ENCODE data around the gene CRKL. TPM values are rescaled to one million over a fixed set of nuclear protein-coding genes. Genes with fewer than 3 reads are reported as not detected.
"Not testable (repeated sequence)": the region's sequence is repeated elsewhere in the genome, so short reads cannot be mapped to it uniquely, and the experiment has no call there.

CRKL gene
- total RNA-seq, 1 donor from 2014 or later: 66.8 TPM

DNA sequence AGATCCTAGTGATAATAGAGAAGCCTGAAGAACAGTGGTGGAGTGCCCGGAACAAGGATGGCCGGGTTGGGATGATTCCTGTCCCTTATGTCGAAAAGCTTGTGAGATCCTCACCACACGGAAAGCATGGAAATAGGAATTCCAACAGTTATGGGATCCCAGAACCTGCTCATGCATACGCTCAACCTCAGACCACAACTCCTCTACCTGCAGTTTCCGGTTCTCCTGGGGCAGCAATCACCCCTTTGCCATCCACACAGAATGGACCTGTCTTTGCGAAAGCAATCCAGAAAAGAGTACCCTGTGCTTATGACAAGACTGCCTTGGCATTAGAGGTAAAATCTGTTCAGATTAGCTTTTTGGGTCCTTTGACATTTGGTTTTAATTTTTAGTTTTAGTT is 16.7 kb downstream of the CRKL start:
- no peak for DNase-seq (ENCODE audit: low read depth)

DNA sequence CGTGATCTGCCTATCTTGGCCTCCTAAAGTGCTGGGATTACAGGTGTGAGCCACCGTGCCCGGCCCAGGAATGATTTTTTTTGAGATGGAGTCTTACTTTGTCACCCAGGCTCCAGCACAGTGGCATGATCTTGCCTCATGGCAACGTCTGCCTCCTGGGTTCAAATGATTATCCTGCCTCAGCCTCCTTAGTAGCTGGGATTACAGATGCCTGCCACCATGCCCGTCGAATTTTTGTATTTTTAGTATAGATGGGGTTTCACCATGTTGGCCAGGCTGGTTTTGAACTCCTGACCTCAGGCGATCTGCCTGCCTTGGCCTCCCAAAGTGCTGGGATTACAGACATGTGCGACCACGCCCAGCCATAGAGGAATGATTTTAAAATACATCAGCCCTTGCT is 17.8 kb downstream of the CRKL start:
- DNase-seq (ENCODE audit: low read depth): not testable (repeated sequence)

DNA sequence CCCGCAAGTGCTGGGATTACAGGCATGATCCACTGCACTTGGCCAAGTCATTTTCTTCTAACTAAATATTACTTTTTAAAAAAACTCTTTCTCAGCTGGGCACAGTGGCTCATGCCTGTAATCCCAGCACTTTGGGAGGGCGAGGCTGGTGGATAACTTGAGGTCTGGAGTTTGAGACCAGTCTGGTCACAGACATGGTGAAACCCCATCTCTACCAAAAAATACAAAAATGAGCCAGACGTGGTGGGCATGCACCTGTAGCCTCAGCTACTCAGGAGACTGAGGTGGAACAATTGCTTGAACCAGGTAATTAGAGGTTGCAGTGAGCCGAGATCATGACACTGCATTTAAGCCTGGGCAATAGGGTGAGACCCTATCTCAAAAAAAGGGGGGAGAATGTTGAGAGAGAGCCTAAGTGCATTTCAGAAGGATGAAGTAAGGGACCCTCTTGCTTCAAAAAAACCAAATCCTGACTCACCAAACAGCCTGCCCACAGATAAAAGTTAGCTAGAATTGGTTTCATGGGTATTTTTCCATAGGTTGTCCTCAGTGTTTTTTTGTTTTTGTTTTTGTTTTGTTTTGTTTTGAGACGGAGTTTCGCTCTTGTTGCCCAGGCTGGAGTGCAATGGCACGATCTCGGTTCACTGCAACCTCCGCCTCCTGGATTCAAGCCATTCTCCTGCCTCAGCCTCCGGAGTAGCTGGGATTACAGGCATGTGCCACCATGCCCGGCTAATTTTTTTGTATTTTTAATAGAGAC is 18.8 kb downstream of the CRKL start:
- DNase-seq (ENCODE audit: low read depth): not testable (repeated sequence)

DNA sequence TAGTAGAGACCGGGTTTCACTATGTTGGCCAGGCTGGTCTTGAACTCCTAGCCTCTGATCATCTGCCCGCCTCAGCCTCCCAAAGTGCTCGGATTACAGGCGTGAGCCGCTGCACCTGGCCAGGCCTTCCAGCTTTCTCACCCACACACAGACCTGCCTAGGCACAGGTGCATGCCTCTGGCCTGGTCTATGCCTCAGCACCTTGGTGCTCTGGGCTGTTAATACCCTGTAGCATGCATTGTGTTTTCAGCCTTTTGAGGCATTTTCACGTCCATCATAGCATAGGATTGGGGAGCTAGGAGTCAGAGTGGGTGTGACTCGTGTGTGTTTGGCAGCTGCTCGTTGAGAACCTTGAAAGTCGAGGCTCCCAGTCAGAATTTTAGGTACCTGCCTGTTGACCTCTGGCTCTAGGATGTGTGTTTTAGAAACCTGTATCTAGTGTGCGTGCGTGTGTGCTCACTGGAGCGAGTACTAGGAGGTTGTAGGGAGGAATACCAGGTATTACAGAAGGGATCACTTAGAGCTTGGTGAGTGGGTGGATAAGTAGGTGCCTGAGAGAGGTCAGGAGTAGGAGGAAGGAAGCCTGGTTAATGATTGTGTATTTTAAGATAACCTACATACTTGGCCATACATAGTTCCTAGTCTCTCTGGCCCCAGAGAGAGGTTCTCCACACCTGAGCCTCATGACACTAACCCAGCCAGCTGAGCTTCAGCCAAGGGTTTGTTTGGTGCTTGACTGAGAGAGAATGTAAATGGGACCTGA is 20.0 kb downstream of the CRKL start:
- DNase-seq (ENCODE audit: low read depth): no peak

DNA sequence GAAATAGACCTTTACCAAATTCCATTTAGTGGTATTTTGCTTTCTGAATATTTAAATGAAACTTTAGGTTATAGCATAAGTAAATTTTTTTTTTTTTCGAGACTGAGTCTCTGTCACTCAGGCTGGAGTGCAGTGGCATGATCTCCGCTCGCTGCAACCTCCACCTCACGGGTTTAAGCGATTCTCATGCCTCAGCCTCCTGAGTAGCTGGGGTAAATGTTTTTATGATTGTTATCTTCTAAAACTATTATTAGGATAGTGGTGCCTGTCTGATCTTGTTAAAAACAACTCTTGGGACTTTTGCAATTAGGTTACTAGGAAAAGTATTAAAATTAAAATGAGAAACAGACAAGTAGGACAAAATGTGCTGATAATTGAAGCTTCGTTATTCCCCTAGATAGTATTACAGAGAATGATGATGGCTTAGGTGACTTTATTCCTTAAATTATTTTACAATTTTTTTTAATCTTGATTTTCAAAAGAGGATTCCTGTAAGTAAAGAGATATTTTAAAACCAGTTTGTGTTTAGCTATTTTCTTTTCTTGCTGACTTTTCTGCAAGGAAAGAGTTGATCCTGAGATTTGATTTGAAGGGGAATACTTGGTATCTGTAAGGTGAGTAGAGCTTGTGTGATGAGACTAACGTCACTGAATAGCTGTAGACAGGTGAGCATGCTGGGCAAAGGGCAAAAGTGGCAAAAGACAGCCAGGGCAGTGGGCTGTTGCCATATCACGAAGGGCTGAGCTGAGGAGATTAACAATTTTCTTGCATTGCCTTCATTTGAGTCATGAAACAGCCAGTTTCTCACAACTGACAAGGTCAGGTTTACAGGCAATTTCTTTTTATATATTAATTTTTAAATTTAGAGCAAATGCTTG is 20.8 kb downstream of the CRKL start:
- no peak for DNase-seq (ENCODE audit: low read depth)

DNA sequence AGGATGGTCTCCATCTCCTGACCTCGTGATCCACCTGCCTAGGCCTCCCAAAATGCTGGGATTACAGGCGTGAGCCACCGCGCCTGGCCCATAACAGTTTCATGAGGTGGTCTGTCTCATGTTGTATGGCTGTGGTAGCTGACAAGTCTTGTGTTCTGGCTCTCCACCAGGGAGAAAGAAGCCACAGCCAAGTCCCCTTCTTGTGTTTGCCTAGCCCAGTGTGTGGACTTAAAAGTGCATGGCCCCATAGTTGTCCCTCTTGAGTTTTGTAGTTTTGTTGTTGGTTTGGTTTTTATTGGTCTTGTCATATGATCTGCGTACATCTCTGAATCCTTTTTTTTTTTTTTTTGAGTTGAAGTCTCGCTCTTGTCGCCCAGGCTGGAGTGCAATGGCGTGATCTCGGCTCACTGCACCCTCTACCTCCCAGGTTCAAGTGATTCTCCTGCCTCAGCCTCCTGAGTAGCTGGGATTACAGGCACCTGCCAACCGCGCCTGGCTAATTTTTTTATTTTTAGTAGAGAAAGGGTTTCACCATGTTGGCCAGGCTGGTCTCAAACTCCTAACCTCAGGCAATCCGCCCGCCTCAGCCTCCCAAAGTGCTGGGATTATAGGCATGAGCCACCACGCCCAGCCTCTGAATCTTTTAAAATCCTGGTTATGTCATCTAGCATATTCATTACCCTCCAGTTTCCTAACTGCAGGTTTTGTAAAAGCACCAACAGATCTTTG is 22.4 kb downstream of the CRKL start:
- not testable (repeated sequence) for DNase-seq (ENCODE audit: low read depth)

DNA sequence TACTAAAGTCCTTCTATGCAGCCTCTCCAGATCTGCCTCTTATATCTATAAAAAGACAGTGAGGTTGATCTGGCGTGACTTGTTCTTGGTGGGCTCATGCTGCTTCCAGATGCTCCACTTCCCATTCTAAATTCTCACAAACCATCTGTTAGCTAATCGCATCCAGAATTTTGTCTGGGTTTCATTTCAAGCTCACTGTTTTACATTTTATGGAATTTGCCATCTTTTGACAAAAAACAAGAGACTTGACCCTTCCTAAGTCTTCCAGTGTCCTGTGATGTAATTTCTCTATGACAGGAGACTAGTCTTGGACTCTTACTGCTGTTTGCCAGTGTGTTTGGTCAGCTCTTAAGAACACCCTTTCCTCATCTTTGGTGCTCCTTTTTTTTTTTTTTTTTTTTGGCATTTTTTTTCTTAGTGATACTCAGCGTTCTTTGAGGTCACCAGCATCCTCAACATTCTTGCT is 23.0 kb downstream of the CRKL start:
- DNase-seq (ENCODE audit: low read depth): no peak

DNA sequence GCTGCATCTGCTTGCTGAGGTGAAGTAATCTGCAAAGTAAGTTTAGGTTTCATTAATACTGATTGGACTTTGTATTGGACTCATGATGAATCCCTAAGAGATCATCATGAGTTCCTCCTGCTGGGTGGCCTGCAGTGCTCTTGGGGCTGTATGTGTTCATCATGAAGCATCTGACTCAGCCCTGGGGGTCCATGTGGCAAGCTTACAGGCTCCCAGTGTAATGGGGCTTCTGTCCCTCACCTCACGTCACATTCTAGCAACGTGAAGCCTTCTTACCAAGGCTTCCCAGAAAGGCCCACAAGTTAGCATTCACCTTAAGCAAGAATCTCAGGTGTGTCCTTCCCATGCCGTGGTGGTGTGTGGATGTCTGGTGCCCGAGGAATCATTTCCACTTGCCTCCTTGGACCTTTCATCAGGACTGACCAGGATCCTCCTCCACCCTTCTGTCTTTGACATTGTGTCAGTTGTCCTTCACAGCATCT is 23.7 kb downstream of the CRKL start:
- DNase-seq (ENCODE audit: low read depth): no peak

DNA sequence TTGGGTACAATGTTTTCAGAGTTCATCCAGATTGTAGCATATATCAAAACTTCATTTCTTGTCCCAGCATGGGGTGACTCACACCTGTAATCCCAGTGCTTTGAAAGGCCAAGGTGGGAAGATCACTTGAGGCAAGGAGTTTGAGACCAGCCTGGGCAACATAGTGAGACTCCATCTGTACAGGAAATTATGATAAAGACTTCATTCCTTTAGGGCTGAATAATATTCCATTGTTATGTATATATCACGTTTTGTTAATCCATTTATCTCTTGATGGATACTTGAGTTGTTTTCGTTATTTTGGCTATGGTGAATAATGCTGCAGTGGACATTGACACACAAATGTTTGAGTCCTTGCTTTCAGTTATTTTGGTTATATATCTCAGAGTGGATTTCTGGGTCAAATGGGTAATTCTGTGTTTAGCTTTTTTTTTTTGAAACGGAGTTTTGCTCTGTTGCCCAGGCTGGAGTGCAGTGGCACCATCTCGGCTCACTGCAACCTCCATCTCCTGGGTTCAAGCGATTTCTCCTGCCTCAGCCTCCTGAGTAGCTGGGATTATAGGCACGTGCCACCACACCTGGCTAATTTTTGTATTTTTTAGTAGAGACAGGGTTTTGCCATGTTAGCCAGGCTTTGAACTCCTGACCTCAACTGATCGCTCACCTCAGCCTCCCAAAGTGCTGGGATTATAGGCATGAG is 25.1 kb downstream of the CRKL start:
- not testable (repeated sequence) for DNase-seq (ENCODE audit: low read depth)

DNA sequence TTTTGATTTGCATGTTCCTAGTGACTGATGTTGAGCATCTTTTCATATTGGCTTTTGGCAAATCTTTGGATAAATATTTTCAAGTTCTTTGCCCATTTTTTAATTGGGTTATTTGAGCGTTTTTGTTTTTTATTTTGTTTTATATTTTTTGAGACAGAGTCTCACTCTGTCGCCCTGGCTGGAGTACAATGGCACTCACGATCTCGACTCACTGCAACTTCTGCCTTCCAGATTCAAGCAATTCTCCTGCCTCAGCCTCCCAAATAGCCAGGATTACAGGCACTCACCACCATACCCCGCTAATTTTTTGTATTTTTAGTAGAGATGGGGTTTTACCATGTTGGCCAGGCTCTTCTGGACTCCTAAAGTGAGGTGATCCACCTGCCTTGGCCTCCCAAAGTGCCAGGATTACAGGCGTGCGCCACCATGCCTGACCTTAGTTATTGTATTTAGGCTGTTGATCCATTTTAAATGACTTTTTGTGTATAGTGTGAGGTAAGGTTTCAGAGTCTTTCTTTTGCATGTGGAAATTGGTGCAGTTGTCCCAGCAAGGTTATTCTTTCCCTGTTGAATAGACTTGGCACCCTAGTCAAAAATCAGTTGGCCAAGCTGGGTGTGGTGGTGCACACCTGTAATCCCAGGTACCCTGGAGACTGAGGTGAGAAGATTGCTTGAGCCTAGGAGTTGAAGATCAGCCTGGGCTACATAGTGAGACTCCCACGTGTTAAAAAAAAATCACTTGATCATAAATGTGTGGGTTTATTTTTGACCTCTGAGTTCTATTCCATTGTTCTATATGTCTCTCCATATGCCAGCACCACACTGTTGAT is 26.1 kb downstream of the CRKL start:
- DNase-seq (ENCODE audit: low read depth): no peak

DNA sequence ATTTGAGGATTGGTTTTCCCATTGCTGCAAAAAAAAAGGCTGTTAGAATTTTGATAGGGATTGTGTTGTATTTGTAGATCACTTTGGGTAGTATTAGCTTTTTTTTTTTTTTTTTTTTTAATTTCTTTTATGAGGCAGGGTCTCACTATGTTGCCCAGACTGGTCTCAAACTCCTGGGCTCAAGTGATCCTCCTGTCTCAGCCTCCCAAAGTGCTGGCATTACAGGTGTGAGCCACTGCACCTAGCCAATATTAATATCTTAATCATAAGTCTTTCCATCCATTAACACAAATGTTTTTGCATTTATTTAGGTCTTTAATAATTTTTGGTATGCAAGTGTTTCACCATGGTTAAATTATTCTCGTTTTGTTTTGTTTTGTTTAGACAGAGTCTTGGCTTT is 26.8 kb downstream of the CRKL start:
- DNase-seq (ENCODE audit: low read depth): no peak

DNA sequence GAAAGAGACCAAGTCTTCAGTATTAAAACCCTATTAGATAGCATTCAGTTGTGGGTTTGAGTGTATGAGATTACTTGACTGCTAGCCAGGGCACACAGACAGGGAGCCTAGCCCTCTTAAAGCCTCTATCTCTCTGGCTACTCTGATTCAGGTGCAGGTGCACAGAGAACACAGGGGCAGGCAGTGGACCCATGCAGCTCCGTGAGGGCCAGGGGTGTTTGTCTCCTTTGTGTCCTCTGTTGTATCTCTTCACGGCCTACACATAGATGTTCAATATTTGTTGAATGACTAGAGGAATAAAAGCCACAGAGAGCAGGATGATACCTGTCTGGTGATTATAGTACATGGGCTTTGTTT is 28.3 kb downstream of the CRKL start:
- no peak for DNase-seq (ENCODE audit: low read depth)

DNA sequence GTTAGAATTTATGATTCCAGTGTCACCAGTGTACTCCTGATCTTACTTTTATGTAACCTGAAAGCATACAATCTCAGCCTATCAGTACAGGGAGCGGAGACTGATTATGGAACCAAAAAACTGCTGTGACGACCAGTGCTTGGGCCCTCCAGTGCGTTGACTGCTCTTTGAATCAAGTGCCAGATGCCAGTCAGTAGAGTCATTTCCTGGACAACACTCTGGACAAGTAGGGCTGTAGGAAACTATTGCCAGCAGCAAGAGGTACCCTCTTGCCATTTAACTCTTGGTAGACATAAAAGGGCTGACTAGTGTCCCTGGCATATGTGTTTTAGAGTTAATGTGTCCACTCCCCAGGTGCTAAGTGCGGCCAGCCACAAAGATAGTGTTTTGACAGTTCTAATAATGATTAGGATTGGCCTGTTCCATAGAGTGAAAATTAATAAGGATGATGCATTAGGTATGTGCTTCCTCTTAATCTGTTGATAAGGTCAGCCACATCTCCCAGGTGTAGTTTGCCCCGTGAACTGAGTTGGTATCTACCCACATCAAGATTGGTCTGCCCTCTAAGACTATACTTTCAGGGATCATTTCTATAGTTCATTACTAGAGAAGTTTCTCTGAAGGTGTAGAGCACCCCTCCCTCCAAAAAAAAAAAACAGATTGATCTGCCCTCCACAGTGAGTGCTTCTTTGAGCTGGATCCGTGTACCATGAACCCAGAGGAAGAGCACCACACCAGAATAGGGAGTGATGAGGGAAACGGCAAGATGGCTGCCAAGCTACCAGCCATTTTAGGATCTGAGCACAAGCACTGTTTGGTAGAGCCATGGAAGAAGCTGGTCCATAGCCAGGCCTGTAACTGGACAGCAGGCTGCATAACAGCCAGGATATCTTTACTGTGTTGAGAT is 29.1 kb downstream of the CRKL start:
- DNase-seq (ENCODE audit: low read depth): peak; percentile 45

DNA sequence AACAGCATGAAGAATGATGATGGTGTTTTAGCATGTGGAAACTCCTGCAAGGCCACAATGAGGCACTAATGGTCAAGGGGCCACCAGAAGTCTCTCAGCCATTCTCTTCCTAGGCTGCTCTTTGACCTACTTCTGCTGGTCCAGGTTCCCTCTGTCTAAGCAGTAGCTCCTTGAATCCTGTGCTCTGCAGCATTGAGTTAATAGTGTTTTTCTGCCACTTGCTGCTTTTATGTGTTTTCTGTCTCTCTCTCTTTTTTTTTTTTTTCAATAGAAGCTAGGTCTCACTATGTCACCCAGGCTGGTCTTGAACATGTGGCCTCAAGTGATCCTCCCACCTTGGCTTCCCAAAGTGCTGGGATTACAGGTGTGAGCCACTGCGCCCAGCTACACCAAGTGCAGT is 29.8 kb downstream of the CRKL start:
- no peak for DNase-seq (ENCODE audit: low read depth)

DNA sequence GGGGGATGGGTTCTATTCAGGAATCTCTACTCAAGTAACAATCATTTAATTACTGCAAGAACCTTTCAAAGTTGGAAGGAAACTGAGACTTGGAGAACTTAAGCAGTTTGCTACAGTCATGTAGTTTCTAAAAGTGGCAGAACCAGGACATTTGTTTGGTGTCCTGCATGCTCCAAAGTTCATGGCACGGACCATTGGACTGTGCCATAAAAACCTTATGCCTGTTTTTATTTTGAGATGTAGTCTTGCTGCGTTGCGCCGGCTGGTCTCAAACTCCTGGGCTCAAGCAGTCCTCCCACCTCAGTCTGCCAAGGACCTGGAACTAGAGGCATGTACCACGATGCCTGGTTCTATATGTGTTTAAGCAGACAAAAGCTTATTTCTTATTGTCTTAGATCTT is 31.2 kb downstream of the CRKL start:
- DNase-seq (ENCODE audit: low read depth): no peak

DNA sequence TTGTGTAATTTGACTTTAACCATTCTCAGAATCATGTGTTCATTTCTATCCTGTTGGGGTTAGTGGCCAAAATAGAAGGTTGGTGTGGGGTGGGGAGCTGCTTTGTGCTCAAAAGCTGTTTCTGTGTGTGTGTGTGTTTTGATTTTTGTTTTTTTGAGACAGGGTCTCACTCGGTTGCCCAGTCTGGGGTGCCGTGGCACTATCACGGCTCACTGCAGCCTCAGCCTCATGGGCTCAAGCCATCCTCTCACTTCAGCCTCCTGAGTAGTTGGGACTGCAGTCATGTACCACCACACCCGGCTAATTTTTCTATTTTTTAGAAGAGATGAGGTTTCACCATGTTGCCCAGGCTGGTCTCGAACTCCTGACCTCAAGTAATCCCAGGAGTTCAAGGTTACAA is 31.8 kb downstream of the CRKL start:
- DNase-seq (ENCODE audit: low read depth): no peak

DNA sequence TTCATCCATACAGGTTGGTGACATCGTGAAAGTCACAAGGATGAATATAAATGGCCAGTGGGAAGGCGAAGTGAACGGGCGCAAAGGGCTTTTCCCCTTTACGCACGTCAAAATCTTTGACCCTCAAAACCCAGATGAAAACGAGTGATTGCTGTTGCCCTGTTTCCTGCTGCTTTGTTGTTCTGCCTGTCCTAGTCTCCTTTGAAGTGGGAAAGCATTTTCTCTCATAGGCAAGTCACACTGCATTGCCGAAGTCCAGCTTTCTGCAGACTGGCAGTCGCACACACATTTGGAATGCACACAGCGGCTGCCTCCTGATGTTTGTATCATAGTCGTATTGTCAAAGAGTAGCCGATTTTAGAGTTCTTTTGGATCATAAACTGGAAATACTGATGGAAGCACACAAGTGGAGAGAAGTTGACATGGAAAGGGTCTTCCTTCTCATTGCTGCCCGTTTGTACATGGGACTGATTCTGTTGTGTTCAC is 32.5 kb downstream of the CRKL start:
- no peak for DNase-seq (ENCODE audit: low read depth)

DNA sequence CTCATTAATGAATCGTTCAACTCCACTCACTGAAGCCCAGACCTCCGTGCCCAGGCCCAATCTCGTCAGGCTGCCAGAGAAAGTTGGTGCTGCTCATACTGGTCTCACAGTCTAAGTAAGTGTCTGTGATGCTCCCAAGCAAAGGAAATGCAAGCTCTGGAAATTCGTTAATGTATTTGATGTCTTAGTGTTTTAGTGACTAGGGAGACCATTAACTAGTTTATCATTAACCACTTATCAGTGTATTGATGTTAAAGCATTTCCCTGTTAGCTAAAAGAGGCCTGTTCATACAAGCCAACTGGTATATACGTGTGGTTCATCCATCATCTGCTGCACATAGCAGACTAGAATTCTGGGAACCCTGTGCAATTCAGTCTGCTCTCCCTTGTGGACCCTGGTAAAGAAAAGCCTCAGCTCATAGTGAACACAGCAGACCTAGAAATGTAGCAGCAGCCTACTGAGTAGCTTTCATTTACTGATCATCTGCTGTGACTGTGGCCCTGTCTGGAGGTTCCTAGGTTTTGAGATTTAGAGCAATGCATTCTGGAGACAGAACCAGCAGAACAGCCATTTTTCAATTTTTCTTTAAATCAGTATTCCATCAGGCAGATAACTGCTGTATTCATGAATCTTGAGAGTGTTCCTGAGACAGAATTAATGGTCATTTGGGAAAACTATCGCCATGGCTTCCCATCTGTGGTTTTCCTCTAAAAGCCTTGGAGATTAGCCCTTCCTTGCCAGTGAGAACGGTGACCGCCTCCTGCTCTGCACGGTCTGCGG is 34.1 kb downstream of the CRKL start:
- peak; percentile 64 for DNase-seq (ENCODE audit: low read depth)
